Measurements from ENCODE around the gene ZNF189.

DNA sequence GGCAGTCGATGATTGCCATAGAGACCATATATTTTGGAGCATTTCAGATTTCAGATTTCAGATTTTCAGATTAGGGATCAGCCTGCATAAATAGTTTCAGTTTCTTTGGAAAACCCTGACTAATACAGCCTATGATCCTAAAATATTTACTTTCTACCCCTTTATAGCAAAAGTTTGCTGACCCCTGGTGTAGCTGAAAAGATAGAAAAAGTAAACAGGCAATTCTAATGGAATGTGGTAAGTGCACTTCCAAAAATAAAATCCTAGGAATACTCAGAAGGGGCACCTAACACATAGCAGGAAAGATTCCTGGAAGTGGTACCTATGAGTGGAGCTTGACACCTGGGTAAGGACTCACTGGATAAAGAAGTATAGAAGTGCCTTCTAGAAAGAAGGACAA, 48.4 kb upstream of the ZNF189 start:
- TF ChIP-seq POLR2A (IDR thresholded peaks at IDR 0.05) = no peak
- TF ChIP-seq, protein P1, sequence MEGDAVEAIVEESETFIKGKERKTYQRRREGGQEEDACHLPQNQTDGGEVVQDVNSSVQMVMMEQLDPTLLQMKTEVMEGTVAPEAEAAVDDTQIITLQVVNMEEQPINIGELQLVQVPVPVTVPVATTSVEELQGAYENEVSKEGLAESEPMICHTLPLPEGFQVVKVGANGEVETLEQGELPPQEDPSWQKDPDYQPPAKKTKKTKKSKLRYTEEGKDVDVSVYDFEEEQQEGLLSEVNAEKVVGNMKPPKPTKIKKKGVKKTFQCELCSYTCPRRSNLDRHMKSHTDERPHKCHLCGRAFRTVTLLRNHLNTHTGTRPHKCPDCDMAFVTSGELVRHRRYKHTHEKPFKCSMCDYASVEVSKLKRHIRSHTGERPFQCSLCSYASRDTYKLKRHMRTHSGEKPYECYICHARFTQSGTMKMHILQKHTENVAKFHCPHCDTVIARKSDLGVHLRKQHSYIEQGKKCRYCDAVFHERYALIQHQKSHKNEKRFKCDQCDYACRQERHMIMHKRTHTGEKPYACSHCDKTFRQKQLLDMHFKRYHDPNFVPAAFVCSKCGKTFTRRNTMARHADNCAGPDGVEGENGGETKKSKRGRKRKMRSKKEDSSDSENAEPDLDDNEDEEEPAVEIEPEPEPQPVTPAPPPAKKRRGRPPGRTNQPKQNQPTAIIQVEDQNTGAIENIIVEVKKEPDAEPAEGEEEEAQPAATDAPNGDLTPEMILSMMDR (IDR thresholded peaks at IDR 0.05) = no peak

All from adrenal gland (tissue), 5 donors.